Measurements from ENCODE around the gene ARHGAP44.
"Not testable (repeated sequence)": the region's sequence is repeated elsewhere in the genome, so short reads cannot be mapped to it uniquely, and the experiment has no call there.

The ARHGAP44 gene

GRCh38 chr17:12867726-12868125 is 78.4 kb downstream of the ARHGAP44 start:
- no peaks in the 10 kb centered on the region for H3K27me3 ChIP-seq (ENCODE audit: insufficient read depth, low read length)
- no peak overlapping the region for H2BK120ac ChIP-seq (ENCODE audit: insufficient read depth, low read length, poor library complexity)
- H3K23ac ChIP-seq (ENCODE audit: low read length): no peak overlapping the region
- H4K91ac ChIP-seq (ENCODE audit: low read depth, low read length): no peak overlapping the region
- H3K4me1 ChIP-seq (ENCODE audit: control insufficient read depth in 1 of 2, insufficient read depth in 2 of 2, low read length in 2 of 2): no peaks in the 10 kb centered on the region
- H3K4ac ChIP-seq (ENCODE audit: low read depth, low read length): no peak overlapping the region
- H3K14ac ChIP-seq (ENCODE audit: low read length): no peak overlapping the region
- no peak overlapping the region for H2AFZ ChIP-seq (ENCODE audit: insufficient read depth, low read length, poor library complexity)
- H2BK12ac ChIP-seq (ENCODE audit: low read length): no peak overlapping the region
- H3K18ac ChIP-seq (ENCODE audit: low read length): no peak overlapping the region
- H3K27ac ChIP-seq (ENCODE audit: low read depth, low read length): no peak overlapping the region
- H3K79me1 ChIP-seq (ENCODE audit: low read length): no peaks in the 10 kb centered on the region
- H3K36me3 ChIP-seq (ENCODE audit: control insufficient read depth in 1 of 2, insufficient read depth in 2 of 2, low read length in 2 of 2): no peaks in the 10 kb centered on the region
- H3K9ac ChIP-seq (ENCODE audit: low read length): no peak overlapping the region
- H4K8ac ChIP-seq (ENCODE audit: low read depth, low read length): no peak overlapping the region
- no peak overlapping the region for H3K4me2 ChIP-seq (ENCODE audit: low read length)
- no peaks in the 10 kb centered on the region for H3K9me3 ChIP-seq (ENCODE audit: insufficient read depth, low read depth, low read length)
- no peaks in the 10 kb centered on the region for H3K79me2 ChIP-seq (ENCODE audit: control insufficient read depth, insufficient read depth, low read length, poor library complexity)
- DNase-seq: no peak
- H2BK5ac ChIP-seq (ENCODE audit: low read depth, low read length, poor library complexity): no peak overlapping the region
- H2AK5ac ChIP-seq (ENCODE audit: low read length): no peak overlapping the region
- no peak overlapping the region for H3K4me3 ChIP-seq (ENCODE audit: low read depth, low read length)
- H4K12ac ChIP-seq (ENCODE audit: low read depth, low read length): no peak overlapping the region
- WGBS (ENCODE audit: extremely low coverage, insufficient coverage, insufficient read length): no CpG with 5 or more reads among the region's 5 CpGs

DNA sequence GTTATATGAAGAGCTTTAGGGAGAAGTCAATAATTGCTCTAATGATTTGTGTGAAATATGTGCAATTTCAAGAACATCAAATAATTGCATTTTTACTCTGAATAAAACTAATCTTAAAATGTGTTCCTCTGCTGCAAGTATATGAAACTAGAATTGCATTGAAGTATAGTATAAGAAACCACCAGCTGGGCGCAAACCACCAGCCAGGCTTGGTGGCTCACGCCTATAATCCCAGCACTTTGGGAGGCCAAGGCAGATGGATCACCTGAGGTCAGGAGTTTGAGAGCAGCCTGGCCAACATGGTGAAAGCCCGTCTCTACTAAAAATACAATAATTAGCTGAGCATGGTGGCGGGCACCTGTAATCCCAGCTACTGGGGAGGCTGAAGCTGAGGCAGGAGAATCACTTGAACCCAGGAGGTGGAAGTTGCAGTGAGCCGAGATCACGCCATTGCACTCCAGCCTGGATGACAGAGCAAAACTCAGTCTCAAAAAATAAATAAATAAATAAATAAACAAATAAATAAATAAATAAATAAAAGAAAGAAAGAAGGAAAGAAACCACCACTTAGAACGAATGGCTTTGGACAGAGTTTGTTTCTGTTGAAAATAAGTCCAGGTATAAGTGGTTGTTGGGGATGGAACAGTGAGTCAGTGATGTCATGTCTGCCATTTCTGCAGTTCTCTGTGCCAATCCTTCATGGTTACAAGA is 84.3 kb downstream of the ARHGAP44 start:
- not testable (repeated sequence) for H3K18ac ChIP-seq (ENCODE audit: low read length); H2BK12ac ChIP-seq (ENCODE audit: low read length); H3K23ac ChIP-seq (ENCODE audit: low read length); H3K4me2 ChIP-seq (ENCODE audit: low read length); H2AK5ac ChIP-seq (ENCODE audit: low read length); H3K79me1 ChIP-seq (ENCODE audit: low read length); H4K8ac ChIP-seq (ENCODE audit: low read depth, low read length); H3K4me1 ChIP-seq (ENCODE audit: control insufficient read depth in 1 of 2, insufficient read depth in 2 of 2, low read length in 2 of 2); H3K9ac ChIP-seq (ENCODE audit: low read length); H3K4ac ChIP-seq (ENCODE audit: low read depth, low read length); H3K14ac ChIP-seq (ENCODE audit: low read length); H3K4me3 ChIP-seq (ENCODE audit: low read depth, low read length); H3K27ac ChIP-seq (ENCODE audit: low read depth, low read length); DNase-seq; H4K91ac ChIP-seq (ENCODE audit: low read depth, low read length); H3K79me2 ChIP-seq (ENCODE audit: control insufficient read depth, insufficient read depth, low read length, poor library complexity); H3K9me3 ChIP-seq (ENCODE audit: insufficient read depth, low read depth, low read length); H3K36me3 ChIP-seq (ENCODE audit: control insufficient read depth in 1 of 2, insufficient read depth in 2 of 2, low read length in 2 of 2); H2AFZ ChIP-seq (ENCODE audit: insufficient read depth, low read length, poor library complexity); H2BK5ac ChIP-seq (ENCODE audit: low read depth, low read length, poor library complexity); H4K12ac ChIP-seq (ENCODE audit: low read depth, low read length); H3K27me3 ChIP-seq (ENCODE audit: insufficient read depth, low read length); H2BK120ac ChIP-seq (ENCODE audit: insufficient read depth, low read length, poor library complexity)
- no CpG with 5 or more reads among the region's 7 CpGs for WGBS (ENCODE audit: extremely low coverage, insufficient coverage, insufficient read length)

DNA sequence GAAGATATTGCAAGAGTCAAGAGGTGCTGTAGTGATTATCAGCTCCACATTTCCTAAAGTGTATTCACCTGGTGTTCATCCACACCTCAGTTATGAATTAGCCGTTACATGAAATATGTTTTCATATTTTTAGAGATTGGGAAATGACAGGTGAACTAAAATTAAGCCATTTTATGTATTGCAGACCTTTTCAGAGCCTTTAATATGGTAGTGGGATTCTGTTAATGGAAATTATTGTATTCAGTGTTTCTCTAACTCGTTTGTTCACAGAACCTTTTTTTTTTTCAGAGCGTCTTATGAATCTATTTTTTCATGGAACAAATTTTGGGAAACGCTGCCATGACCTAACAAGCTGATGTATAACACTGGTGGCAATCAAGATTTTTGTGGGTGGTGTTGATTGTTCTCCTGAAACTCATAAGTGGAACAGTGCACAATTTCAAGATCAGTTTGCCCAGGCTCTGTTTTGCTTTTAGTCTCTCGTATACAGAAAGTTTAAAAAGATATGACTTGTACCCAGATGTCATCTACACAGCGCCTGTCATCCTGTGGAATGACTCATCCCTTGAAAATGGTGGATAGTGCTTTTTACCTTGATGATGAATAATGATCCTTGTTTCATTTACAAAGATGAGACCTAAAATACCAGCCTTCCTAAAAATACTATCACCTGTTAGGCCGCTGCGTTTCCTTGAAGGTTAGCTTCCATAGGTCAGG is 88.8 kb downstream of the ARHGAP44 start:
- H2BK120ac ChIP-seq (ENCODE audit: insufficient read depth, low read length, poor library complexity): no peak overlapping the region
- H2AK5ac ChIP-seq (ENCODE audit: low read length): no peak overlapping the region
- H3K14ac ChIP-seq (ENCODE audit: low read length): no peak overlapping the region
- WGBS (ENCODE audit: extremely low coverage, insufficient coverage, insufficient read length): no CpG with 5 or more reads among the region's 8 CpGs
- no peak overlapping the region for H3K4ac ChIP-seq (ENCODE audit: low read depth, low read length)
- no peaks in the 10 kb centered on the region for H3K27me3 ChIP-seq (ENCODE audit: insufficient read depth, low read length)
- H2AFZ ChIP-seq (ENCODE audit: insufficient read depth, low read length, poor library complexity): no peak overlapping the region
- H3K79me2 ChIP-seq (ENCODE audit: control insufficient read depth, insufficient read depth, low read length, poor library complexity): no peaks in the 10 kb centered on the region
- no peak overlapping the region for H3K4me2 ChIP-seq (ENCODE audit: low read length)
- H3K79me1 ChIP-seq (ENCODE audit: low read length): no peaks in the 10 kb centered on the region
- H3K27ac ChIP-seq (ENCODE audit: low read depth, low read length): no peak overlapping the region
- no peak overlapping the region for H3K9ac ChIP-seq (ENCODE audit: low read length)
- no peak overlapping the region for H4K8ac ChIP-seq (ENCODE audit: low read depth, low read length)
- H2BK5ac ChIP-seq (ENCODE audit: low read depth, low read length, poor library complexity): no peak overlapping the region
- no peaks in the 10 kb centered on the region for H3K9me3 ChIP-seq (ENCODE audit: insufficient read depth, low read depth, low read length)
- no peak overlapping the region for H3K4me3 ChIP-seq (ENCODE audit: low read depth, low read length)
- H2BK12ac ChIP-seq (ENCODE audit: low read length): no peak overlapping the region
- no peak overlapping the region for H3K23ac ChIP-seq (ENCODE audit: low read length)
- peak in 1 of 2 donors; percentile 28 for DNase-seq
- H3K4me1 ChIP-seq (ENCODE audit: control insufficient read depth in 1 of 2, insufficient read depth in 2 of 2, low read length in 2 of 2): peaks cover 0 to 1% of the 10 kb centered on the region in 2 experiments
- H4K12ac ChIP-seq (ENCODE audit: low read depth, low read length): no peak overlapping the region
- H3K18ac ChIP-seq (ENCODE audit: low read length): no peak overlapping the region
- no peaks in the 10 kb centered on the region for H3K36me3 ChIP-seq (ENCODE audit: control insufficient read depth in 1 of 2, insufficient read depth in 2 of 2, low read length in 2 of 2)
- no peak overlapping the region for H4K91ac ChIP-seq (ENCODE audit: low read depth, low read length)

GRCh38 chr17:12879096-12879495 is 89.8 kb downstream of the ARHGAP44 start:
- H3K79me2 ChIP-seq (ENCODE audit: control insufficient read depth, insufficient read depth, low read length, poor library complexity); H3K18ac ChIP-seq (ENCODE audit: low read length); H3K4ac ChIP-seq (ENCODE audit: low read depth, low read length); H3K79me1 ChIP-seq (ENCODE audit: low read length); H3K27me3 ChIP-seq (ENCODE audit: insufficient read depth, low read length); H2BK12ac ChIP-seq (ENCODE audit: low read length); DNase-seq; H2BK5ac ChIP-seq (ENCODE audit: low read depth, low read length, poor library complexity); H3K14ac ChIP-seq (ENCODE audit: low read length); H3K27ac ChIP-seq (ENCODE audit: low read depth, low read length); H3K4me1 ChIP-seq (ENCODE audit: control insufficient read depth in 1 of 2, insufficient read depth in 2 of 2, low read length in 2 of 2); H4K8ac ChIP-seq (ENCODE audit: low read depth, low read length); H3K23ac ChIP-seq (ENCODE audit: low read length); H3K4me3 ChIP-seq (ENCODE audit: low read depth, low read length); H4K12ac ChIP-seq (ENCODE audit: low read depth, low read length); H3K9ac ChIP-seq (ENCODE audit: low read length); H2AFZ ChIP-seq (ENCODE audit: insufficient read depth, low read length, poor library complexity); H3K4me2 ChIP-seq (ENCODE audit: low read length); H3K9me3 ChIP-seq (ENCODE audit: insufficient read depth, low read depth, low read length); H4K91ac ChIP-seq (ENCODE audit: low read depth, low read length); H2BK120ac ChIP-seq (ENCODE audit: insufficient read depth, low read length, poor library complexity); H3K36me3 ChIP-seq (ENCODE audit: control insufficient read depth in 1 of 2, insufficient read depth in 2 of 2, low read length in 2 of 2); H2AK5ac ChIP-seq (ENCODE audit: low read length): not testable (repeated sequence)
- no CpG with 5 or more reads among the region's 5 CpGs for WGBS (ENCODE audit: extremely low coverage, insufficient coverage, insufficient read length)
